Measurements from ENCODE around the gene FGD3. TPM values are rescaled to one million over a fixed set of nuclear protein-coding genes. Genes with fewer than 3 reads are reported as not detected.

Gene FGD3
- total and polyA plus RNA-seq, 4 donors: 1.6 to 6.2 (median 3.6) TPM

DNA sequence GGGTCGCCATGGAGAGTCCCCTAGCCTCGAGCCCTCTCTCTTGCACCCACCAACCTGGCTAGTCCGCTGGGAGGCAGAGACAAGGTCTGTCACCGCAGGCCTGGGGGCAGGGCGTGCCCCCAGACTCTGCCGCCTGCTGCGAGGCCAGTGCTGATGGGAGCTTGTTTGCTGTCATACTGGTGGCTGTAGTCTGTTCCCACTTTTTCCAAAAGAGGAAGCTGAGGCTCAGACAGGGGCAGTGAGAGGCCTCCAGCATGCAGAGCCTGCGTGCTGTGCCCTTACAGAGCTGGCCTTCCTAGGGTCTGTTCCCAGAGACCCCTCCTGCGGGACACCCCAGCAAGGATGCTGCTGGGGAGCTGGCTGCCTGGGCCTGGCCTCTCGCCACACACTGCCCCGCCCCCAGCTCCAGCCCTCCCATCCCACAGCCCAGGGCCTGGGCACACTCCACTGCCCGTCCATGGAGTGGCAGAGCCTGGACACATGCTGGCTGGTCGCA lies 90.2 kb downstream of the FGD3 start:
- no peak overlapping the region for H3K9ac ChIP-seq (ENCODE audit: low read depth in 1 of 2, low read length in 2 of 2)

DNA sequence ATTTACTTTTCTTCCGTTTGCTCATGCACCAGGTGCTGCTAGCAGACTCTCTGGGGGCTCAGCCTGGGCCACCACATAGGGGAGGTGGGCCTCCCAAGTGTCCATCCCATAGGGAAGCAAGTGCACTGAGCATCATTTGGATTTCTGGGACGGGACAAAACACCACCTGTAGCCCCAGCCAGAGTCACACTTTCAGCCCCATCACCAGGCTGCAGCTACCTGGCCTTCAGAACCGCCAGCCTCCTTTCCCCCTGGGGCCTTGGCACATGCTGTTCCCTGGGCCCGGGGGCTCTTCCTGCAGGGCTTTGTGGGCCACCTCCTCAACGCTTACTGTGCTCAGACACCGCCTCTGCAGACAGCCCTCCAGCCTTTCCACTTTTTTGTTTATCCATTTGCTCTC lies 91.6 kb downstream of the FGD3 start:
- 93% methylated on average over 6 of the region's 6 CpGs for WGBS
- H3K4me1 ChIP-seq (ENCODE audit: control insufficient read depth in 4 of 4, insufficient read depth in 4 of 4, low read length in 3 of 4): peaks cover 0 to 3% (median 1%) of the 10 kb centered on the region in 4 donors
- no peaks in the 10 kb centered on the region for H3K9me3 ChIP-seq (ENCODE audit: control insufficient read depth in 4 of 4, low read length in 3 of 4)
- H3K9ac ChIP-seq (ENCODE audit: low read depth in 1 of 2, low read length in 2 of 2): no peak overlapping the region
- H3K27ac ChIP-seq (ENCODE audit: low read depth in 1 of 2, low read length in 2 of 2): no peak overlapping the region
- no peaks in the 10 kb centered on the region for H3K27me3 ChIP-seq (ENCODE audit: control insufficient read depth in 4 of 4, insufficient read depth in 4 of 4, low read length in 3 of 4)
- no peaks in the 10 kb centered on the region for H3K36me3 ChIP-seq (ENCODE audit: control insufficient read depth in 4 of 4, insufficient read depth in 3 of 4, low read depth in 1 of 4, low read length in 3 of 4)
- DNase-seq (ENCODE audit: low spot score): no peak
- TF ChIP-seq, protein P1, sequence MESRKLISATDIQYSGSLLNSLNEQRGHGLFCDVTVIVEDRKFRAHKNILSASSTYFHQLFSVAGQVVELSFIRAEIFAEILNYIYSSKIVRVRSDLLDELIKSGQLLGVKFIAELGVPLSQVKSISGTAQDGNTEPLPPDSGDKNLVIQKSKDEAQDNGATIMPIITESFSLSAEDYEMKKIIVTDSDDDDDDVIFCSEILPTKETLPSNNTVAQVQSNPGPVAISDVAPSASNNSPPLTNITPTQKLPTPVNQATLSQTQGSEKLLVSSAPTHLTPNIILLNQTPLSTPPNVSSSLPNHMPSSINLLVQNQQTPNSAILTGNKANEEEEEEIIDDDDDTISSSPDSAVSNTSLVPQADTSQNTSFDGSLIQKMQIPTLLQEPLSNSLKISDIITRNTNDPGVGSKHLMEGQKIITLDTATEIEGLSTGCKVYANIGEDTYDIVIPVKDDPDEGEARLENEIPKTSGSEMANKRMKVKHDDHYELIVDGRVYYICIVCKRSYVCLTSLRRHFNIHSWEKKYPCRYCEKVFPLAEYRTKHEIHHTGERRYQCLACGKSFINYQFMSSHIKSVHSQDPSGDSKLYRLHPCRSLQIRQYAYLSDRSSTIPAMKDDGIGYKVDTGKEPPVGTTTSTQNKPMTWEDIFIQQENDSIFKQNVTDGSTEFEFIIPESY (IDR thresholded peaks at IDR 0.05): no peak
- TF ChIP-seq RAD21 (IDR thresholded peaks at IDR 0.05) (no peak), HNF4G (IDR thresholded peaks at IDR 0.05) (no peak), YY1 (IDR thresholded peaks at IDR 0.05) (no peak), RXRA (IDR thresholded peaks at IDR 0.05) (no peak), HNF4A (conservative IDR thresholded peaks at IDR 0.05) (no peak), FOXA2 (IDR thresholded peaks at IDR 0.05) (no peak), SP1 (IDR thresholded peaks at IDR 0.05) (no peak), JUND (IDR thresholded peaks at IDR 0.05) (no peak), TAF1 (conservative IDR thresholded peaks at IDR 0.05) (no peak), FOXA1 (IDR thresholded peaks at IDR 0.05) (no peak), NR2F2 (IDR thresholded peaks at IDR 0.05) (no peak)
- TF ChIP-seq, protein P2, sequence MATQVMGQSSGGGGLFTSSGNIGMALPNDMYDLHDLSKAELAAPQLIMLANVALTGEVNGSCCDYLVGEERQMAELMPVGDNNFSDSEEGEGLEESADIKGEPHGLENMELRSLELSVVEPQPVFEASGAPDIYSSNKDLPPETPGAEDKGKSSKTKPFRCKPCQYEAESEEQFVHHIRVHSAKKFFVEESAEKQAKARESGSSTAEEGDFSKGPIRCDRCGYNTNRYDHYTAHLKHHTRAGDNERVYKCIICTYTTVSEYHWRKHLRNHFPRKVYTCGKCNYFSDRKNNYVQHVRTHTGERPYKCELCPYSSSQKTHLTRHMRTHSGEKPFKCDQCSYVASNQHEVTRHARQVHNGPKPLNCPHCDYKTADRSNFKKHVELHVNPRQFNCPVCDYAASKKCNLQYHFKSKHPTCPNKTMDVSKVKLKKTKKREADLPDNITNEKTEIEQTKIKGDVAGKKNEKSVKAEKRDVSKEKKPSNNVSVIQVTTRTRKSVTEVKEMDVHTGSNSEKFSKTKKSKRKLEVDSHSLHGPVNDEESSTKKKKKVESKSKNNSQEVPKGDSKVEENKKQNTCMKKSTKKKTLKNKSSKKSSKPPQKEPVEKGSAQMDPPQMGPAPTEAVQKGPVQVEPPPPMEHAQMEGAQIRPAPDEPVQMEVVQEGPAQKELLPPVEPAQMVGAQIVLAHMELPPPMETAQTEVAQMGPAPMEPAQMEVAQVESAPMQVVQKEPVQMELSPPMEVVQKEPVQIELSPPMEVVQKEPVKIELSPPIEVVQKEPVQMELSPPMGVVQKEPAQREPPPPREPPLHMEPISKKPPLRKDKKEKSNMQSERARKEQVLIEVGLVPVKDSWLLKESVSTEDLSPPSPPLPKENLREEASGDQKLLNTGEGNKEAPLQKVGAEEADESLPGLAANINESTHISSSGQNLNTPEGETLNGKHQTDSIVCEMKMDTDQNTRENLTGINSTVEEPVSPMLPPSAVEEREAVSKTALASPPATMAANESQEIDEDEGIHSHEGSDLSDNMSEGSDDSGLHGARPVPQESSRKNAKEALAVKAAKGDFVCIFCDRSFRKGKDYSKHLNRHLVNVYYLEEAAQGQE (IDR thresholded peaks at IDR 0.05): no peak
- TF ChIP-seq, protein P3, sequence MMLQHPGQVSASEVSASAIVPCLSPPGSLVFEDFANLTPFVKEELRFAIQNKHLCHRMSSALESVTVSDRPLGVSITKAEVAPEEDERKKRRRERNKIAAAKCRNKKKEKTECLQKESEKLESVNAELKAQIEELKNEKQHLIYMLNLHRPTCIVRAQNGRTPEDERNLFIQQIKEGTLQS (IDR thresholded peaks at IDR 0.05): no peak
- TF ChIP-seq, protein P4, sequence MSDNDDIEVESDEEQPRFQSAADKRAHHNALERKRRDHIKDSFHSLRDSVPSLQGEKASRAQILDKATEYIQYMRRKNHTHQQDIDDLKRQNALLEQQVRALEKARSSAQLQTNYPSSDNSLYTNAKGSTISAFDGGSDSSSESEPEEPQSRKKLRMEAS (IDR thresholded peaks at IDR 0.05): no peak
- no peak overlapping the region for H3K4me3 ChIP-seq (ENCODE audit: low read depth in 1 of 3, low read length in 3 of 3)

More for the DNA sequence above, 90.2 kb downstream of the FGD3 start:
- Histone ChIP-seq H3K4me3 (ENCODE audit: low read depth in 1 of 3, low read length in 3 of 3) (no peak overlapping the region), H3K27ac (ENCODE audit: low read depth in 1 of 2, low read length in 2 of 2) (no peak overlapping the region), H3K4me1 (ENCODE audit: control insufficient read depth in 4 of 4, insufficient read depth in 4 of 4, low read length in 3 of 4) (peaks cover 0 to 3% (median 1%) of the 10 kb centered on the region in 4 donors), H3K27me3 (ENCODE audit: control insufficient read depth in 4 of 4, insufficient read depth in 4 of 4, low read length in 3 of 4) (no peaks in the 10 kb centered on the region), H3K36me3 (ENCODE audit: control insufficient read depth in 4 of 4, insufficient read depth in 3 of 4, low read depth in 1 of 4, low read length in 3 of 4) (no peaks in the 10 kb centered on the region), H3K9me3 (ENCODE audit: control insufficient read depth in 4 of 4, low read length in 3 of 4) (no peaks in the 10 kb centered on the region)
- WGBS: 86% methylated on average over 13 of the region's 13 CpGs
- no peak for DNase-seq (ENCODE audit: low spot score)
- TF ChIP-seq, protein P1 (IDR thresholded peaks at IDR 0.05): no peak
- TF ChIP-seq RXRA (IDR thresholded peaks at IDR 0.05) (no peak), EGR1 (IDR thresholded peaks at IDR 0.05; ENCODE audit: low read depth in 2 of 2) (no peak), FOXA1 (IDR thresholded peaks at IDR 0.05) (no peak), NR2F2 (IDR thresholded peaks at IDR 0.05) (no peak), YY1 (IDR thresholded peaks at IDR 0.05) (no peak), FOXA2 (IDR thresholded peaks at IDR 0.05) (no peak), JUND (IDR thresholded peaks at IDR 0.05) (no peak), HNF4G (IDR thresholded peaks at IDR 0.05) (no peak), HNF4A (conservative IDR thresholded peaks at IDR 0.05) (no peak)
- TF ChIP-seq, protein P4 (IDR thresholded peaks at IDR 0.05): no peak
- TF ChIP-seq, protein P5, sequence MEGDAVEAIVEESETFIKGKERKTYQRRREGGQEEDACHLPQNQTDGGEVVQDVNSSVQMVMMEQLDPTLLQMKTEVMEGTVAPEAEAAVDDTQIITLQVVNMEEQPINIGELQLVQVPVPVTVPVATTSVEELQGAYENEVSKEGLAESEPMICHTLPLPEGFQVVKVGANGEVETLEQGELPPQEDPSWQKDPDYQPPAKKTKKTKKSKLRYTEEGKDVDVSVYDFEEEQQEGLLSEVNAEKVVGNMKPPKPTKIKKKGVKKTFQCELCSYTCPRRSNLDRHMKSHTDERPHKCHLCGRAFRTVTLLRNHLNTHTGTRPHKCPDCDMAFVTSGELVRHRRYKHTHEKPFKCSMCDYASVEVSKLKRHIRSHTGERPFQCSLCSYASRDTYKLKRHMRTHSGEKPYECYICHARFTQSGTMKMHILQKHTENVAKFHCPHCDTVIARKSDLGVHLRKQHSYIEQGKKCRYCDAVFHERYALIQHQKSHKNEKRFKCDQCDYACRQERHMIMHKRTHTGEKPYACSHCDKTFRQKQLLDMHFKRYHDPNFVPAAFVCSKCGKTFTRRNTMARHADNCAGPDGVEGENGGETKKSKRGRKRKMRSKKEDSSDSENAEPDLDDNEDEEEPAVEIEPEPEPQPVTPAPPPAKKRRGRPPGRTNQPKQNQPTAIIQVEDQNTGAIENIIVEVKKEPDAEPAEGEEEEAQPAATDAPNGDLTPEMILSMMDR (IDR thresholded peaks at IDR 0.05; ENCODE audit: low read depth, low read length, missing input control): no peak

All from liver (tissue), 9 donors.